Kidney (tissue), 14 donors: ENCODE data around the gene RNF32. TPM values are rescaled to one million over a fixed set of nuclear protein-coding genes. Genes with fewer than 3 reads are reported as not detected.
A peak's percentile ranks its signal among the peaks of the same experiment; 100 is the strongest.

Source experiments
- DNase-seq, 5 donors: peaks; one replicate each; pipeline ENCODE4 v3.0.0-alpha.2; 2013 to 2020
- FAIRE-seq: peaks from 2 replicates; lab custom pipeline; 2012; peaks lifted over from hg19 to GRCh38; lab: Jason Lieb, UNC
- H3K27ac ChIP-seq, 2 donors: one replicate each; pipeline ENCODE4 v1.7.0; 2013; ENCODE audit warnings: low read depth in 2 of 2, low read length in 2 of 2, inconsistent platforms in 1 of 2
- H3K27me3 ChIP-seq: one replicate; pipeline ENCODE4 v1.7.1; 2013; ENCODE audit warnings: low read length, inconsistent platforms; ENCODE audit not compliant: control insufficient read depth, insufficient read depth
- H3K36me3 ChIP-seq, 3 donors: one replicate each; pipeline versions ENCODE4 v1.7.0 to v1.7.1; 2013; ENCODE audit warnings: low read length in 3 of 3, control low read depth in 1 of 3, inconsistent platforms in 1 of 3; ENCODE audit not compliant: insufficient read depth in 3 of 3, control insufficient read depth in 2 of 3
- H3K4me1 ChIP-seq, 3 donors: one replicate each; pipeline versions ENCODE4 v1.7.0 to v1.7.1; 2013; ENCODE audit warnings: low read length in 3 of 3, inconsistent platforms in 1 of 3, low read depth in 1 of 3; ENCODE audit not compliant: control insufficient read depth in 2 of 3, insufficient read depth in 2 of 3
- H3K4me3 ChIP-seq, 3 donors: one replicate each; pipeline versions ENCODE4 v1.7.0 to v1.8.1; 2013; ENCODE audit warnings: low read length in 3 of 3, control low read depth in 1 of 3, inconsistent platforms in 1 of 3
- H3K9ac ChIP-seq, 3 donors: one replicate each; pipeline versions ENCODE4 v1.7.0 to v1.7.1; 2013; ENCODE audit warnings: low read length in 3 of 3, control low read depth in 1 of 3, inconsistent platforms in 1 of 3
- H3K9me3 ChIP-seq, 3 donors: one replicate each; pipeline versions ENCODE4 v1.7.0 to v1.7.1; 2013; ENCODE audit warnings: low read length in 3 of 3, control low read depth in 1 of 3, inconsistent platforms in 1 of 3; ENCODE audit not compliant: control insufficient read depth in 2 of 3, insufficient read depth in 1 of 3
- intact Hi-C: fragments of 100-400 bp; cut with DNase I; formaldehyde crosslinking; loops from one replicate; pipeline ENCODE4 v1.11.1; 2022
- polyA plus RNA-seq: library from polyadenylated mRNA; stranded (reverse); fragments of 350-450 nt; fragmentation: Illumina TruSeq; extraction: RNeasy Lipid Tissue Mini Kit (QIAGEN cat#74804); gene quantifications from one replicate; pipeline ENCODE4 v1.2.3, GENCODE V29; 2014; ENCODE audit warnings: low read depth, low replicate concordance; ENCODE audit not compliant: insufficient read depth
- total RNA-seq: library from RNA; stranded (reverse); fragmentation: NEBNext Ultra II Directional; extraction: Animal tissue kit (Norgen Biotek cat#: 25700); gene quantifications from one replicate; pipeline ENCODE4 v1.2.1, GENCODE V29; 2021
- TF ChIP-seq, protein P1 (sequence below): IDR thresholded peaks from 3 replicates; pipeline ENCODE4 v1.5.1; 2012; ENCODE audit warnings: mild to moderate bottlenecking, moderate library complexity, borderline replicate concordance; ENCODE audit not compliant: insufficient read depth; ENCODE audit errors: extremely low read depth
- donor health status: control.
- donor health status: control.
- donor health status: control.
- donor health status: control.
- donor health status: control.
- donor health status: DM: yes; HTN: yes; CAD: no.
- donor health status: Normal renal cell carcinoma (clear cell type).

The RNF32 gene
- total and polyA plus RNA-seq, 2 donors from 2014 or later, result 1.6 to 2.7 TPM

DNA sequence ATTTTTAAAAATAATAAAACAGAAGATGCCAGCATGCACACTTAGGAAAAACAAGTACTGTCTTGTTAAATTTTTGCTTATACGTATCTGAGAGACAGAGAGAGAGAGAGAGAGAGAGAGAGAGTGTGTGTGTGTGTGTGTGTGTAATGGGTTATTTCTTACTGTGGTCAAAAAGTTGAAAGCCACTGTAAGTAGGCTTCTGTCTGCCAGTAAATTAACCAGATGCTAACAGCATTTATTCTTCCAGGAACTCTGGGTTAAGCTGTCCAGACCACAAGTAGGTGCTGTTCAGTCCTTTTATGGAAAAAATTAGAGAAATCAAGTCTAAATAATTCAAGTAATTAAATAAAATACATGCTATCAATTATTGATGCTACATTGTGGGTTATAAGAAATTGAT is 39.7 kb downstream of the RNF32 start:
- no peak overlapping the region for H3K27ac ChIP-seq
- DNase-seq (no peak), FAIRE-seq (no peak)
- no peaks in the 10 kb centered on the region for H3K4me1 ChIP-seq
- intact Hi-C loops, result no loop called here
- TF ChIP-seq, protein P1, sequence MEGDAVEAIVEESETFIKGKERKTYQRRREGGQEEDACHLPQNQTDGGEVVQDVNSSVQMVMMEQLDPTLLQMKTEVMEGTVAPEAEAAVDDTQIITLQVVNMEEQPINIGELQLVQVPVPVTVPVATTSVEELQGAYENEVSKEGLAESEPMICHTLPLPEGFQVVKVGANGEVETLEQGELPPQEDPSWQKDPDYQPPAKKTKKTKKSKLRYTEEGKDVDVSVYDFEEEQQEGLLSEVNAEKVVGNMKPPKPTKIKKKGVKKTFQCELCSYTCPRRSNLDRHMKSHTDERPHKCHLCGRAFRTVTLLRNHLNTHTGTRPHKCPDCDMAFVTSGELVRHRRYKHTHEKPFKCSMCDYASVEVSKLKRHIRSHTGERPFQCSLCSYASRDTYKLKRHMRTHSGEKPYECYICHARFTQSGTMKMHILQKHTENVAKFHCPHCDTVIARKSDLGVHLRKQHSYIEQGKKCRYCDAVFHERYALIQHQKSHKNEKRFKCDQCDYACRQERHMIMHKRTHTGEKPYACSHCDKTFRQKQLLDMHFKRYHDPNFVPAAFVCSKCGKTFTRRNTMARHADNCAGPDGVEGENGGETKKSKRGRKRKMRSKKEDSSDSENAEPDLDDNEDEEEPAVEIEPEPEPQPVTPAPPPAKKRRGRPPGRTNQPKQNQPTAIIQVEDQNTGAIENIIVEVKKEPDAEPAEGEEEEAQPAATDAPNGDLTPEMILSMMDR, result no peak
- H3K36me3 ChIP-seq, result peaks cover 2 to 8% (median 3%) of the 10 kb centered on the region in 3 donors
- no peaks in the 10 kb centered on the region for H3K27me3 ChIP-seq
- no peaks in the 10 kb centered on the region for H3K9me3 ChIP-seq
- H3K9ac ChIP-seq, result no peak overlapping the region
- no peak overlapping the region for H3K4me3 ChIP-seq

DNA sequence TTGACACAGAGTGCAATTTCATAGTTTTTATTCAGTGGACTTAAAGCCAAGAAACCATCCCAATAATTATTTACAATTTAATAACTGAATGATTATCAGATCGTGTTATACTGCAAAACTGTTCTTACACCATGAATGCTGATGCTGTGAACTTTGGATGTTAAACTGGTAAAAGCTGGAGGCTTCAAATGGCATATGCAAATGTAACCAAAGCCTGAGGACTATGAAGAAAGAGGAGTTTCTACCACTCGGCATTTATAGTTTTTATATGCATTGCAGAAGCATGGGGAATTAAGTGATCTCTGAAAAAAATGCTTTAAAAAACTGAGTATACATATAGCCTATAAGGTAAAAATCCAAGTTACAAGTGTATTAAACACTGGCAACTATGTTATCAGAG is 42.4 kb downstream of the RNF32 start:
- peaks cover 2 to 5% (median 3%) of the 10 kb centered on the region in 3 donors for H3K36me3 ChIP-seq
- no peak for FAIRE-seq

DNA sequence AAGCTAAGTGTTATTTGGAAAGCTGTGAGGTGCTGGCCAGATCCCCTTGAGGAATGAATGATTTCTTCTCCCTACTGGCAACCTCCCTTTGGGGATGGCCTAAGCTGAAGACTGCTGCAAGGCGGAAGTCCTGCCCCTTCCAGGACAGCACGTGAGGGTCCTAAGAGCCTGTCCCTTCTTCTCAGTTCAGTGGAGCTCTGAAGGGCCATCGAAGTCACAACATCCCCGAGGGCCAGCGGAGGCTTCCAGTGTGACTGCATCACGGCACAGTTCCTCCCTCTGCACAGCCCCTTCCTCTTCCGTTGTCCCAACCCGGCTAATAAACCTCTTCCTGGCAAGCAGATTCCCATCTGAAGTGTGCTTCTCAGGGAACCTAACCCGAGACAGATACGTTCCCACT is 43.7 kb downstream of the RNF32 start:
- FAIRE-seq, result no peak

More for the DNA sequence above, 42.4 kb downstream of the RNF32 start:
- intact Hi-C loops, result no loop called here
- Histone ChIP-seq H3K4me1 (no peaks in the 10 kb centered on the region), H3K27me3 (no peaks in the 10 kb centered on the region), H3K4me3 (no peak overlapping the region), H3K27ac (no peak overlapping the region), H3K9me3 (no peaks in the 10 kb centered on the region), H3K9ac (no peak overlapping the region)
- TF ChIP-seq, protein P1, result no peak
- no peak for DNase-seq

More for the DNA sequence above, 43.7 kb downstream of the RNF32 start:
- no peaks in the 10 kb centered on the region for H3K9me3 ChIP-seq
- H3K9ac ChIP-seq, result no peak overlapping the region
- no peak overlapping the region for H3K4me3 ChIP-seq
- H3K27ac ChIP-seq, result no peak overlapping the region
- H3K4me1 ChIP-seq, result no peaks in the 10 kb centered on the region
- H3K27me3 ChIP-seq, result no peaks in the 10 kb centered on the region
- TF ChIP-seq, protein P1, result no peak
- peak in 2 of 5 donors; percentile 14 to 19 for DNase-seq
- intact Hi-C loops, result no loop called here
- peaks cover 0 to 2% (median 1%) of the 10 kb centered on the region in 3 donors for H3K36me3 ChIP-seq
